ENCODE measurements around the gene BHLHE23.

DNA sequence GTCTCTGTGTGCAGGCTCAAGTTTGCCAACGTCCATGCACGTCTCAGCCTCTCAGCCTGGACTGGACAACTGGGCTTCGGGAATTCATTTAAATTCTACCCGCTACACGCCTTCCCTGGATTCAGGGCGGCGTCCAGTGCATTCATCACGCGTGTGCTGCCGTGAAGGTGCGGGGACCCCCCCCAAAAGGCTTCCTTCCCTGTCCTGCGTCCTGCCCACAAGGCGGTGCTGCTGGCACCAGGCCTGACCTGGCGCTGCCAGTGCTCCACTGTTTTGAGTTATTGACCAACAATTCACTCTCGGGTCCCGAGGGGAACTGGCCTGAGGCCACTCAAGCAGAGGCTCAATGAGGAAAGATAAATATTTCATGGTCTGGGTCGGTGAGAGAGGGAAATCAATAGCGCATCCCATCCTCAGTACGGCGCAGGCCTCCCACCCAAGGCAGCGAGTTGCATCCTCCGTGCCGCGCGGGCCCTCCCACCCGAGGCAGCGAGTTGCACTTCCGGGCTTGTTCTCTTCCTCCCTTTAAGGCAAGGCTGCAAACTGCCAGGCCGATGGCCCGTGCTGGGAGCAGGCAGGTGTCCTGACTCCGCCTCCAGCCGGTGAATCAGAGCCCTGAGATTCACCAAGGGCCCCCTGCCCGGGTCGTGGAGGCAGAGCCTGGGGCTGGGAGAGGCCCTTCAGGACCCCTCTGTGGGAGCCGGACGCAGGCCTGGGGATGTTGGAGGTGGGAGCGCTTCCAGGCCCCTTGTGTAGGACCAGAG is 22.8 kb upstream of the BHLHE23 start:
- no peak for TF ChIP-seq POLR2A (IDR thresholded peaks at IDR 0.05)
- no peak for TF ChIP-seq CTCF (IDR thresholded peaks at IDR 0.05)
- TF ChIP-seq POLR2AphosphoS5 (IDR thresholded peaks at IDR 0.05; ENCODE audit: insufficient read depth in 1 of 2, low read depth in 1 of 2) = no peak

Measured in vagina (tissue), 2 donors.